Pancreas (tissue), 10 donors: ENCODE results near the gene FYN. TPM values are rescaled to one million over a fixed set of nuclear protein-coding genes. Genes with fewer than 3 reads are reported as not detected.

Source experiments
- ATAC-seq, 4 donors: fragments of 200-7000 bp; cut with Tn5 transposase; one replicate each; pipeline versions ENCODE4 v1.8.0 to v1.9.1; 2020; ENCODE audit warnings: mild to moderate bottlenecking in 4 of 4, moderate library complexity in 4 of 4
- DNase-seq, 6 donors: peaks; one replicate each; pipeline ENCODE4 v3.0.0-alpha.2; 2020
- FAIRE-seq: peaks from 2 replicates; lab custom pipeline; 2012; peaks lifted over from hg19 to GRCh38; lab: Jason Lieb, UNC
- H3K27ac ChIP-seq, 4 donors: fragments of 200-600 bp; sonication (generic); 1 replicate in 3 of 4; 2 replicates in 1 of 4; pipeline versions ENCODE4 v1.5.0 to v1.8.0; 2020
- H3K27me3 ChIP-seq, 4 donors: fragments of 200-600 bp; one replicate each; pipeline ENCODE4 v1.8.0; 2021
- H3K36me3 ChIP-seq, 3 donors: fragments of 200-600 bp; sonication (generic) in 1 of 3; one replicate each; pipeline versions ENCODE4 v1.5.0 to v1.8.0; 2020 to 2021
- H3K4me1 ChIP-seq, 3 donors: fragments of 200-600 bp; one replicate each; pipeline ENCODE4 v1.8.0; 2021
- H3K4me3 ChIP-seq, 4 donors: fragments of 200-600 bp; sonication (generic) in 2 of 4; one replicate each; pipeline versions ENCODE4 v1.5.0 to v1.8.0; 2020 to 2021
- H3K9me3 ChIP-seq, 4 donors: fragments of 200-600 bp; one replicate each; pipeline ENCODE4 v1.8.0; 2021
- WGBS, 2 donors: extraction: QIAGEN DNeasy Blood & Tissue Kit; methylation state at CpG; one replicate each; pipeline ENCODE4 v1.1.7; 2013; 5-methylcytosine and 5-hydroxymethylcytosine counted together
- intact Hi-C, 3 donors: fragments of 100-400 bp; cut with DNase I; formaldehyde crosslinking; loops; one replicate each; pipeline versions ENCODE4 v1.11.1 to v1.14.2; 2022
- polyA plus RNA-seq, 2 donors: library from polyadenylated mRNA; stranded (reverse); fragments of 200-250 nt; gene quantifications; one replicate each; pipeline ENCODE4 v1.2.3, GENCODE V29; 2013
- total RNA-seq, 6 donors: library from RNA; stranded (reverse); fragmentation: NEBNext Ultra II Directional in 4 of 6; extraction: Animal tissue kit (Norgen Biotek cat#: 25700) in 4 of 6; gene quantifications; one replicate each; pipeline versions ENCODE4 v1.2.1 to v1.2.4, GENCODE V29; 2021 to 2023
- TF ChIP-seq, protein P1 (sequence below), 4 donors: fragments of 200-600 bp; sonication (generic) in 3 of 4; IDR thresholded peaks; one replicate each; pipeline versions ENCODE4 v1.5.0 to v1.8.0; 2021; ENCODE audit warnings: antibody characterized with exemption in 4 of 4
- donor health status: healthy with polysubstance abuse.
- donor health status: DM: no; HTN: no; CAD: no; lungs with moderate emphysema.
- donor health status: DM: no; HTN: no; CAD: no.
- donor health status: control.
- donor health status: control.
- donor health status: Bipolar disorder and iron deficiency.
- donor health status: DM: yes; HTN: yes; CAD: no.
- donor health status: DM: no; HTN: no; CAD: no.
- donor health status: DM: no; HTN: no; CAD: no.
- donor health status: DM: yes; HTN: yes; CAD: no.

The FYN gene
- total and polyA plus RNA-seq, 8 donors, result 6.4 to 21.7 (median 11.9) TPM

DNA sequence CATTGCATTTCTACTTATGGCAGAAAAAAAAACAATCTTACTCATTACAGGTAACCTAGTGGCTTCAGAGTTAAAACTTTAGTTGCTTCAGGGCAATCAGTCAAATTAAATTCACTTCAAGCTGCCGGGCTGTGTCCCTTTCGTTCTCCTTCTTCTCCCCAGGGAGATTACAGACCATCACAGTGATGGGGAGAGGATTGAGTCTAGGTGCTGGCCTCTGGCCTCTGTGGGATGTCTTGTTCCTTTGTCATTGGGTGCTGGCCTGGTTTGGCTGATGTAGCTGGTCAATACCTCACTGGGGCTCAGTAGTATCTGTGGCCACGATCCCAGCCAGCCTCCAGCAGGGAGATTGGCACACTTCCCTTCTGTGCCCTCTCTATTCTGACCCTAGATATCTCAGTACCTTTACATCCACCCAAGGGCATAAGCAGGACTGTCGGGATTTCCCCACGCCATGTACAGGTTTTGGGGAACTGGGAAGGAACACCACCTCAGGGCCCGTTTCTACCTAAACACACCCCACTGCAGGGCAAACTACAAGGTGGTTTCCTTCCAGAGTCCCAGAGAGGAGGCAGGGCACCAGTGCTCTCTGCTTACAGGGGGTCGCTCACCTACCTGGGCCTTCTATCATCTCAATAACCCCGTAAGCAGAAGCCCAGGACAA is 15.4 kb downstream of the FYN start:
- H3K27ac ChIP-seq, result no peak overlapping the region
- ATAC-seq (no peak), DNase-seq (no peak), FAIRE-seq (no peak)
- 79% methylated on average over 8 of the region's 8 CpGs for WGBS, 2 donors
- no peak overlapping the region for H3K4me3 ChIP-seq
- intact Hi-C loops, result no loop called here
- H3K36me3 ChIP-seq, result no peaks in the 10 kb centered on the region
- no peaks in the 10 kb centered on the region for H3K27me3 ChIP-seq
- H3K4me1 ChIP-seq, result no peaks in the 10 kb centered on the region
- H3K9me3 ChIP-seq, result no peaks in the 10 kb centered on the region
- TF ChIP-seq, protein P1, sequence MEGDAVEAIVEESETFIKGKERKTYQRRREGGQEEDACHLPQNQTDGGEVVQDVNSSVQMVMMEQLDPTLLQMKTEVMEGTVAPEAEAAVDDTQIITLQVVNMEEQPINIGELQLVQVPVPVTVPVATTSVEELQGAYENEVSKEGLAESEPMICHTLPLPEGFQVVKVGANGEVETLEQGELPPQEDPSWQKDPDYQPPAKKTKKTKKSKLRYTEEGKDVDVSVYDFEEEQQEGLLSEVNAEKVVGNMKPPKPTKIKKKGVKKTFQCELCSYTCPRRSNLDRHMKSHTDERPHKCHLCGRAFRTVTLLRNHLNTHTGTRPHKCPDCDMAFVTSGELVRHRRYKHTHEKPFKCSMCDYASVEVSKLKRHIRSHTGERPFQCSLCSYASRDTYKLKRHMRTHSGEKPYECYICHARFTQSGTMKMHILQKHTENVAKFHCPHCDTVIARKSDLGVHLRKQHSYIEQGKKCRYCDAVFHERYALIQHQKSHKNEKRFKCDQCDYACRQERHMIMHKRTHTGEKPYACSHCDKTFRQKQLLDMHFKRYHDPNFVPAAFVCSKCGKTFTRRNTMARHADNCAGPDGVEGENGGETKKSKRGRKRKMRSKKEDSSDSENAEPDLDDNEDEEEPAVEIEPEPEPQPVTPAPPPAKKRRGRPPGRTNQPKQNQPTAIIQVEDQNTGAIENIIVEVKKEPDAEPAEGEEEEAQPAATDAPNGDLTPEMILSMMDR (IDR thresholded peaks at IDR 0.05), result no peak

DNA sequence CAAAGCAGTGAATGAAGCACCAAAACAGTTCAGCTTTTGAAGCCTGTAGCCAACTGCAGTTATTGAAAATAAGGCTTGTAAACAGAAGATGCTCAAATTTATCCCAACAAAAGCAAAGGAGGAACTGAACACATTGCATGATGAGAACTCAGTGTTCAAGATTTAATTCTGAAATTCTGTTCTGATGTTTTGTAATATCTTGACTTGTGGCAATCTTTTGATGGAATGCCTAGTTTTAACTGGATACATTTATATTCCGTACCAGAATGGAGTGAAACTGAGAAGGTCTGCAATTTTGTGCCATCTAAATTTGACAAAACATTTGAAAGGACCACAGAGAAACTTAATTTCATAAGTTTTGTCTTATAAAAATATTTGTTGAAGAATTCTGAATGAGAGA is 17.5 kb downstream of the FYN start:
- DNase-seq (no peak), ATAC-seq (no peak), FAIRE-seq (no peak)
- no peaks in the 10 kb centered on the region for H3K36me3 ChIP-seq
- no peak overlapping the region for H3K4me3 ChIP-seq
- H3K27ac ChIP-seq, result no peak overlapping the region
- intact Hi-C loops, result no loop called here
- WGBS, 2 donors, result 80 to 96% methylated on average over 1 of the region's 1 CpG
- no peaks in the 10 kb centered on the region for H3K9me3 ChIP-seq
- no peaks in the 10 kb centered on the region for H3K27me3 ChIP-seq
- H3K4me1 ChIP-seq, result no peaks in the 10 kb centered on the region
- TF ChIP-seq, protein P1 (IDR thresholded peaks at IDR 0.05), result no peak

DNA sequence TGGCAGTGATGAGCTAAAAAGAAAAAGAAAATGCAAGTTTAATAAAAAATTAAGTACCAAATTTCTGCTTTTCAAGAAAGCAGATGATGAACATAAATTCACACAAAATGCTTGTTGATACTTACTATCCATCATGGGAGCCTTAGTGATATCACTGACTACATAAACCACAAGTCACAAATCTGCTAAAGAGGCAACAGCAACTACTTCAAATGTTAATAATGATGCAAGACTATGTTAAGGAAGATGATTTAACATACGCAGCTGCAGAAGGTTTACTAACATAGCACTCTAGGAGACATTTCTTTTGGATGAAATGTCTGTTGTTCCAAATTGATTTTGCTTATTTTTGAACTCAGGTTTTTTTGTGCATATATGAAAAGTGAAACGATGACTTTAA is 18.6 kb downstream of the FYN start:
- DNase-seq (no peak), FAIRE-seq (no peak), ATAC-seq (no peak)
- Histone ChIP-seq H3K36me3 (no peaks in the 10 kb centered on the region), H3K27me3 (no peaks in the 10 kb centered on the region), H3K4me3 (no peak overlapping the region), H3K9me3 (no peaks in the 10 kb centered on the region), H3K27ac (no peak overlapping the region), H3K4me1 (no peaks in the 10 kb centered on the region)
- WGBS, 2 donors, result 64 to 74% methylated on average over 2 of the region's 2 CpGs
- TF ChIP-seq, protein P1 (IDR thresholded peaks at IDR 0.05), result no peak
- intact Hi-C loops, result no loop called here

DNA sequence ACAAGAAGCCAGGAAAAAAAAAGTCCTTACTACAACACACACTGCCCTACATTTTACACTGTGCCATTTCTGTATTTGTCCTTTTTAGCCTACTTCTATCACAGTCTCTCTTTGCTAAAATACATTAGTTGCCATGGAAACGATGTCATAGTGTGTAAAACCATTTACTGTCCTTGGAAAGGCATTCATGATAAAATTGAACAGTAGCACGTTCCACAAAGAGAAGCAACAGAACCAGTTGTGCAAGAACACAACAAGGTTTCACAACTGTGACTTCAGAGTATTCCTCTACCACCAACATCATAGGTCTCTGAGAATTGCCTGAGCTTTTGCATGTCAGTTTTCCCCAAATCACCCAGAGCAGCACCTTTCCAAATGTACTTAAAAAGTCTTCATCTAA is 20.5 kb downstream of the FYN start:
- H3K4me1 ChIP-seq, result no peaks in the 10 kb centered on the region
- TF ChIP-seq, protein P1 (IDR thresholded peaks at IDR 0.05), result no peak
- H3K4me3 ChIP-seq, result no peak overlapping the region
- FAIRE-seq (no peak), DNase-seq (no peak), ATAC-seq (peak in 2 of 4 donors; percentile 72)
- no peak overlapping the region for H3K27ac ChIP-seq
- no peaks in the 10 kb centered on the region for H3K9me3 ChIP-seq
- intact Hi-C loops, result no loop called here
- no peaks in the 10 kb centered on the region for H3K36me3 ChIP-seq
- no peaks in the 10 kb centered on the region for H3K27me3 ChIP-seq
- WGBS, 2 donors, result 7 to 13% methylated on average over 2 of the region's 2 CpGs

DNA sequence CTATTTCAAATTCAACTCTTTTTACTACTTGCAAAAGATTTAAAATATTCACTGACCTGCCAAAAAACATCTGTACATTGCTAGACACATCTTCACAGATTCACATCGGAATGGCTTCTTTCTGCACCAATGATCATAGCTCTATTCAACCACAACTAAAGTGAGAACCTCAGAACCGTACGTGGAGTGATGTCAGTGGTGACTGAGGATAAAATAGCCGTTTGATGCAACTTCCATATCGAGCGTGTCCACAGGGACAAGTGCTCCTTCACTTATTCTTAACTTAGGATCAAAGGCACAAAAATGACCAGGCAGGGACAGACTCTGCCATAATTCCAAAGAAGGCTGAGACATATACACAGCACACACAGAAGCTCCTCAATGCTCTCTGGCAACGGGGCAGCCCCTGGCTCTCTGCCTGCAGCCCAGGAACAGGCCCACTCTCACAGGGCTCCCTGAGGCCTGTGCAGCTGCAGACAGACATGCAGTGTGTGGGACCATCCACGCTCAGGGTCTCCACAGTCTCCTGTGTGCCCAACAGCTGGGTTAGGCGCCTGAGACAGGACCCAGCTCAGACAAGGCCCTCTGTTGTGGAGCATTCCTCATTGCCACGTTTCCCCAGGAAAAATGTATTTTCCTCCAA is 22.8 kb downstream of the FYN start:
- Histone ChIP-seq H3K27me3 (no peaks in the 10 kb centered on the region), H3K36me3 (no peaks in the 10 kb centered on the region), H3K27ac (no peak overlapping the region), H3K4me1 (no peaks in the 10 kb centered on the region), H3K9me3 (no peaks in the 10 kb centered on the region), H3K4me3 (no peak overlapping the region)
- WGBS, 2 donors, result 73 to 83% methylated on average over 10 of the region's 10 CpGs
- intact Hi-C loops, result no loop called here
- peak in 1 of 6 donors; percentile 45 for DNase-seq
- ATAC-seq, result no peak
- TF ChIP-seq, protein P1 (IDR thresholded peaks at IDR 0.05), result no peak
- FAIRE-seq, result no peak
